GM18498 (cell line): ENCODE measurements around the gene FAM131B.
"Not testable (repeated sequence)": the region's sequence is repeated elsewhere in the genome, so short reads cannot be mapped to it uniquely, and the experiment has no call there.

Experiments used
- ATAC-seq: cut with Tn5 transposase; IDR thresholded peaks from one replicate; pipeline ENCODE4 v1.9.1; 2021; ENCODE audit warnings: mild to moderate bottlenecking, moderate library complexity; ENCODE audit not compliant: unreplicated experiment

FAM131B gene

GRCh38 chr7:143395187-143396149 is 33.0 kb upstream of the FAM131B start:
- no peak for ATAC-seq

GRCh38 chr7:143394777-143395176 is 32.3 kb upstream of the FAM131B start:
- no peak for ATAC-seq

GRCh38 chr7:143394068-143394467 is 31.6 kb upstream of the FAM131B start:
- no peak for ATAC-seq

- ATAC-seq, result no peak
These were observed 30.9 kb upstream of the FAM131B start for GRCh38 chr7:143393267-143394041.

GRCh38 chr7:143392875-143393266 is 30.4 kb upstream of the FAM131B start:
- ATAC-seq, result no peak

GRCh38 chr7:143392427-143392826 is 29.9 kb upstream of the FAM131B start:
- ATAC-seq, result not testable (repeated sequence)

- no peak for ATAC-seq
These were observed 29.2 kb upstream of the FAM131B start for GRCh38 chr7:143391462-143392404.

GRCh38 chr7:143390773-143391317 is 28.3 kb upstream of the FAM131B start:
- ATAC-seq, result no peak

GRCh38 chr7:143390104-143390772 is 27.7 kb upstream of the FAM131B start:
- ATAC-seq, result no peak

- ATAC-seq, result no peak
These were observed 27.0 kb upstream of the FAM131B start for GRCh38 chr7:143389316-143390103.

- ATAC-seq, result no peak
These were observed 26.1 kb upstream of the FAM131B start for GRCh38 chr7:143388491-143389101.

- ATAC-seq, result no peak
These were observed 25.5 kb upstream of the FAM131B start for GRCh38 chr7:143388051-143388450.

GRCh38 chr7:143387156-143387975 is 24.9 kb upstream of the FAM131B start:
- ATAC-seq, result no peak

GRCh38 chr7:143385891-143386781 is 23.6 kb upstream of the FAM131B start:
- no peak for ATAC-seq

- no peak for ATAC-seq
These were observed 22.4 kb upstream of the FAM131B start for GRCh38 chr7:143384661-143385631.

- no peak for ATAC-seq
These were observed 21.6 kb upstream of the FAM131B start for GRCh38 chr7:143384148-143384547.
